Coronary artery (tissue), 2 donors: ENCODE measurements around the gene GRIN2A.

Experiments used
- DNase-seq: peaks from one replicate; pipeline ENCODE4 v3.0.0-alpha.2; 2017; ENCODE audit warnings: low spot score
- H3K27ac ChIP-seq, 2 donors: fragments of 200-600 bp; sonication (generic); one replicate each; pipeline ENCODE4 v1.5.1; 2016 to 2019
- H3K4me3 ChIP-seq: fragments of 200-600 bp; sonication (generic); 2 replicates; pipeline ENCODE4 v1.5.1; 2016; ENCODE audit warnings: mild to moderate bottlenecking, moderate library complexity
- CTCF ChIP-seq: fragments of 200-600 bp; sonication (generic); IDR thresholded peaks from one replicate; pipeline ENCODE4 v1.5.1; 2019; ENCODE audit warnings: antibody characterized with exemption

GRIN2A gene

GRCh38 chr16:9971907-9972306, 210.3 kb downstream of the GRIN2A start:
- Histone ChIP-seq H3K4me3 (no peak overlapping the region), H3K27ac (no peak overlapping the region)
- no peak for TF ChIP-seq CTCF
- DNase-seq = no peak

- H3K27ac ChIP-seq = no peak overlapping the region
- DNase-seq = no peak
- no peak overlapping the region for H3K4me3 ChIP-seq
- TF ChIP-seq CTCF = no peak
These were observed 211.4 kb downstream of the GRIN2A start for GRCh38 chr16:9970796-9971195.

- Histone ChIP-seq H3K27ac (no peak overlapping the region), H3K4me3 (no peak overlapping the region)
- DNase-seq = no peak
- TF ChIP-seq CTCF = no peak
These were observed 212.0 kb downstream of the GRIN2A start for GRCh38 chr16:9970244-9970643.

- no peak overlapping the region for H3K27ac ChIP-seq
- H3K4me3 ChIP-seq = no peak overlapping the region
- no peak for TF ChIP-seq CTCF
- DNase-seq = no peak
These were observed 212.6 kb downstream of the GRIN2A start for GRCh38 chr16:9969580-9969979.

GRCh38 chr16:9966569-9967157, 215.6 kb downstream of the GRIN2A start:
- no peak for DNase-seq
- TF ChIP-seq CTCF = no peak
- no peak overlapping the region for H3K4me3 ChIP-seq
- H3K27ac ChIP-seq = no peak overlapping the region

- DNase-seq = no peak
- no peak overlapping the region for H3K27ac ChIP-seq
- no peak overlapping the region for H3K4me3 ChIP-seq
- no peak for TF ChIP-seq CTCF
These were observed 217.1 kb downstream of the GRIN2A start for GRCh38 chr16:9965079-9965478.

GRCh38 chr16:9964426-9964825, 217.8 kb downstream of the GRIN2A start:
- DNase-seq = no peak

More at GRCh38 chr16:9964426-9964825, 217.8 kb downstream of the GRIN2A start:
- no peak for TF ChIP-seq CTCF
- H3K27ac ChIP-seq = no peak overlapping the region
- H3K4me3 ChIP-seq = no peak overlapping the region
